SK-N-SH treated with all-trans-retinoic acid at 6 μM for 48 hours (cell line): ENCODE data around the gene IMPG1.

Experiments used
- ATAC-seq: fragments of 200-7000 bp; cut with Tn5 transposase; 3 replicates; pipeline ENCODE4 v1.9.1; 2020; ENCODE audit warnings: mild to moderate bottlenecking, moderate library complexity
- BACH2 ChIP-seq: fragments of 250-450 bp; sonication (Bioruptor Pico); IDR thresholded peaks from 2 replicates; pipeline ENCODE4 v1.9.0; 2021; ENCODE audit warnings: mild to moderate bottlenecking, borderline replicate concordance
- CREB5 ChIP-seq: fragments of 250-450 bp; sonication (Bioruptor Pico); IDR thresholded peaks from 2 replicates; pipeline ENCODE4 v1.5.1; 2020; ENCODE audit warnings: low read depth, mild to moderate bottlenecking, moderate library complexity
- CSDC2 ChIP-seq: fragments of 250-450 bp; sonication (Bioruptor Pico); IDR thresholded peaks from 2 replicates; pipeline ENCODE4 v1.5.0; 2020; ENCODE audit warnings: mild to moderate bottlenecking, moderate library complexity
- CSRNP3 ChIP-seq: fragments of 250-450 bp; sonication (Bioruptor Pico); IDR thresholded peaks from 2 replicates; pipeline ENCODE4 v1.5.1; 2021; ENCODE audit warnings: mild to moderate bottlenecking, moderate library complexity
- ESRRG ChIP-seq: fragments of 250-450 bp; sonication (Bioruptor Pico); IDR thresholded peaks from 2 replicates; pipeline ENCODE4 v1.6.1; 2021; ENCODE audit warnings: mild to moderate bottlenecking
- GLIS3 ChIP-seq: fragments of 250-450 bp; sonication (Bioruptor Pico); IDR thresholded peaks from 2 replicates; pipeline ENCODE4 v1.5.0; 2020; ENCODE audit warnings: mild to moderate bottlenecking, moderate library complexity
- ISL1 ChIP-seq: fragments of 250-450 bp; sonication (Bioruptor Pico); IDR thresholded peaks from 2 replicates; pipeline ENCODE4 v2.1.2; 2022; ENCODE audit warnings: mild to moderate bottlenecking, moderate library complexity
- OSR1 ChIP-seq: fragments of 250-450 bp; sonication (Bioruptor Pico); IDR thresholded peaks from 2 replicates; pipeline ENCODE4 v1.8.0; 2022; ENCODE audit warnings: moderate library complexity, mild to moderate bottlenecking, inconsistent platforms
- POU6F1 ChIP-seq: fragments of 250-450 bp; sonication (Bioruptor Pico); IDR thresholded peaks from 2 replicates; pipeline ENCODE4 v1.8.0; 2021; ENCODE audit warnings: low read depth, mild to moderate bottlenecking, moderate library complexity, borderline replicate concordance
- PPARA ChIP-seq: fragments of 250-450 bp; sonication (Bioruptor Pico); IDR thresholded peaks from 2 replicates; pipeline ENCODE4 v1.5.0; 2020; ENCODE audit warnings: mild to moderate bottlenecking, borderline replicate concordance
- RARB ChIP-seq: fragments of 250-450 bp; sonication (Bioruptor Pico); IDR thresholded peaks from 2 replicates; pipeline ENCODE4 v1.8.0; 2021; ENCODE audit warnings: mild to moderate bottlenecking, moderate library complexity
- SNAI2 ChIP-seq: fragments of 250-450 bp; sonication (Bioruptor Pico); IDR thresholded peaks from 2 replicates; pipeline ENCODE4 v1.5.0; 2020; ENCODE audit warnings: mild to moderate bottlenecking, moderate library complexity
- TCF4 ChIP-seq: fragments of 250-450 bp; sonication (Bioruptor Pico); IDR thresholded peaks from 2 replicates; pipeline ENCODE4 v1.8.0; 2021; ENCODE audit warnings: mild to moderate bottlenecking, moderate library complexity, borderline replicate concordance
- ZC3H10 ChIP-seq: fragments of 250-450 bp; sonication (Bioruptor Pico); IDR thresholded peaks from 2 replicates; pipeline ENCODE4 v1.5.1; 2021; ENCODE audit warnings: mild to moderate bottlenecking, moderate library complexity
- ZFP3 ChIP-seq: fragments of 250-450 bp; sonication (Bioruptor Pico); IDR thresholded peaks from 2 replicates; pipeline ENCODE4 v1.5.0; 2020; ENCODE audit warnings: mild to moderate bottlenecking, moderate library complexity
- ZFP30 ChIP-seq: fragments of 450-650 bp; formaldehyde crosslinking; IDR thresholded peaks from 2 replicates; pipeline ENCODE4 v1.5.0; 2022; ENCODE audit warnings: mild to moderate bottlenecking, moderate library complexity
- ZNF565 ChIP-seq: fragments of 450-650 bp; formaldehyde crosslinking; conservative IDR thresholded peaks from 2 replicates; pipeline ENCODE4 v1.5.0; 2020; ENCODE audit warnings: low read depth, mild to moderate bottlenecking, moderate library complexity
- ZNF70 ChIP-seq: fragments of 450-650 bp; formaldehyde crosslinking; IDR thresholded peaks from 2 replicates; pipeline ENCODE4 v1.5.0; 2020; ENCODE audit warnings: mild to moderate bottlenecking, moderate library complexity

The IMPG1 gene

GRCh38 chr6:76014626-76015530, 57.6 kb downstream of the IMPG1 start:
- ATAC-seq: no peak
- TF ChIP-seq ZFP30 (CRISPR knock-in tag) (no peak), POU6F1 (no peak), OSR1 (CRISPR knock-in tag) (no peak), CSRNP3 (no peak)

GRCh38 chr6:76004202-76004601, 68.3 kb downstream of the IMPG1 start:
- TF ChIP-seq CSRNP3 (no peak), ZFP3 (CRISPR knock-in tag) (no peak), ZFP30 (CRISPR knock-in tag) (no peak), PPARA (CRISPR knock-in tag) (no peak), ZNF70 (CRISPR knock-in tag) (no peak), CSDC2 (CRISPR knock-in tag) (no peak), SNAI2 (CRISPR knock-in tag) (no peak), CREB5 (CRISPR knock-in tag) (no peak), RARB (CRISPR knock-in tag) (no peak), ZC3H10 (CRISPR knock-in tag) (no peak), ISL1 (CRISPR knock-in tag) (no peak)
- TF ChIP-seq, all 23 proteins: peak for 0
- ATAC-seq: no peak

- no peak for ATAC-seq
- TF ChIP-seq TCF4 (CRISPR knock-in tag): no peak
Measured at GRCh38 chr6:76003686-76004085, 68.8 kb downstream of the IMPG1 start.

- no peak for TF ChIP-seq CSRNP3
- TF ChIP-seq, all 23 proteins: peak for 0
- no peak for ATAC-seq
Measured at GRCh38 chr6:76003113-76003512, 69.3 kb downstream of the IMPG1 start.

GRCh38 chr6:76000629-76001028, 71.8 kb downstream of the IMPG1 start:
- TF ChIP-seq ESRRG (CRISPR knock-in tag): no peak
- no peak for TF ChIP-seq SNAI2 (CRISPR knock-in tag)
- TF ChIP-seq ZFP30 (CRISPR knock-in tag): no peak
- TF ChIP-seq BACH2 (CRISPR knock-in tag): no peak
- ATAC-seq: no peak

- ATAC-seq: peak; percentile 20; the same call in 2 of the 3 replicates
- TF ChIP-seq ZNF565 (CRISPR knock-in tag) (no peak), ISL1 (CRISPR knock-in tag) (no peak), BACH2 (CRISPR knock-in tag) (no peak), CSRNP3 (no peak), SNAI2 (CRISPR knock-in tag) (no peak), GLIS3 (CRISPR knock-in tag) (no peak), RARB (CRISPR knock-in tag) (no peak), POU6F1 (no peak), CREB5 (CRISPR knock-in tag) (no peak), OSR1 (CRISPR knock-in tag) (no peak), TCF4 (CRISPR knock-in tag) (no peak), ZNF70 (CRISPR knock-in tag) (no peak)
Measured at GRCh38 chr6:75997696-75998095, 74.8 kb downstream of the IMPG1 start.
